HEK293T (cell line): ENCODE data around the gene MEF2C.

ENCODE experiments used
- CTCF ChIA-PET: fragments of 350-600 bp; formaldehyde crosslinking; extraction: SDS; loops from one replicate; lab custom pipeline; 2021; ENCODE audit warnings: antibody characterized with exemption, inconsistent platforms; lab: Yijun Ruan, JAX
- POLR2A ChIA-PET: fragments of 350-600 bp; formaldehyde crosslinking; extraction: SDS; loops from one replicate; lab custom pipeline; 2020; ENCODE audit warnings: antibody characterized with exemption, inconsistent platforms; lab: Yijun Ruan, JAX
- DNase-seq: peaks from one replicate; pipeline ENCODE4 v3.0.0; 2012; ENCODE audit warnings: mixed read lengths; ENCODE audit errors: extremely low spot score
- ARNT ChIP-seq: fragments of 450-650 bp; IDR thresholded peaks from 2 replicates; pipeline ENCODE4 v1.6.1; 2017; ENCODE audit warnings: mild to moderate bottlenecking
- BHLHE40 ChIP-seq: fragments of 450-650 bp; IDR thresholded peaks from 2 replicates; pipeline ENCODE4 v1.6.1; 2016; ENCODE audit warnings: mild to moderate bottlenecking, moderate library complexity, borderline replicate concordance
- CTBP1 ChIP-seq: fragments of 450-650 bp; IDR thresholded peaks from 2 replicates; pipeline ENCODE4 v1.6.1; 2016; ENCODE audit warnings: borderline replicate concordance
- ELF4 ChIP-seq: fragments of 450-650 bp; IDR thresholded peaks from 2 replicates; pipeline ENCODE4 v1.6.1; 2017; ENCODE audit warnings: antibody characterized with exemption
- FOXA1 ChIP-seq: fragments of 450-650 bp; IDR thresholded peaks from 2 replicates; pipeline ENCODE4 v1.6.1; 2016; ENCODE audit warnings: mild to moderate bottlenecking
- FOXK2 ChIP-seq: fragments of 450-650 bp; IDR thresholded peaks from 2 replicates; pipeline ENCODE4 v1.6.1; 2016; ENCODE audit warnings: mild to moderate bottlenecking
- FOXM1 ChIP-seq: fragments of 450-650 bp; IDR thresholded peaks from 2 replicates; pipeline ENCODE4 v1.6.1; 2017; ENCODE audit warnings: mild to moderate bottlenecking, borderline replicate concordance
- HDGF ChIP-seq: fragments of 450-650 bp; IDR thresholded peaks from 2 replicates; pipeline ENCODE4 v1.6.1; 2017; ENCODE audit warnings: antibody characterized with exemption, borderline replicate concordance
- L3MBTL2 ChIP-seq: fragments of 450-650 bp; conservative IDR thresholded peaks from 2 replicates; pipeline ENCODE4 v1.6.1; 2016; ENCODE audit warnings: mild to moderate bottlenecking
- LEF1 ChIP-seq: fragments of 450-650 bp; IDR thresholded peaks from 2 replicates; pipeline ENCODE4 v1.6.1; 2017; ENCODE audit warnings: mild to moderate bottlenecking, borderline replicate concordance
- NFRKB ChIP-seq: fragments of 450-650 bp; IDR thresholded peaks from 2 replicates; pipeline ENCODE4 v1.6.1; 2016; ENCODE audit warnings: mild to moderate bottlenecking, moderate library complexity
- PKNOX1 ChIP-seq: fragments of 450-650 bp; IDR thresholded peaks from 2 replicates; pipeline ENCODE4 v1.6.1; 2016
- SP1 ChIP-seq: fragments of 450-650 bp; IDR thresholded peaks from 2 replicates; pipeline ENCODE4 v1.6.1; 2017
- SUZ12 ChIP-seq: fragments of 450-650 bp; IDR thresholded peaks from 2 replicates; pipeline ENCODE4 v1.6.1; 2016; ENCODE audit warnings: mild to moderate bottlenecking
- TARDBP ChIP-seq: fragments of 450-650 bp; IDR thresholded peaks from 2 replicates; pipeline ENCODE4 v1.6.1; 2016
- ZNF384 ChIP-seq: fragments of 450-650 bp; IDR thresholded peaks from 2 replicates; pipeline ENCODE4 v1.6.1; 2016

MEF2C gene

GRCh38 chr5:88707216-88707965, 175.6 kb downstream of the MEF2C start:
- ChIA-PET CTCF (interaction anchor here (1.2 kb wide), 1 partner anchor 17 kb away, joined by 6 read pairs; no protein-coding TSS in a partner anchor), POLR2A (interaction anchor here (0.7 kb wide), 1 partner anchor 176 kb away, joined by 3 read pairs; the partner anchor contains the start of gene MEF2C)

GRCh38 chr5:88702332-88702731, 180.7 kb downstream of the MEF2C start:
- ChIA-PET POLR2A (no interaction called here), CTCF (interaction anchor here (1.4 kb wide), 1 partner anchor 11 kb away, joined by 4 read pairs; no protein-coding TSS in a partner anchor)
- no peak for DNase-seq
- TF ChIP-seq FOXA1, result no peak
- no peak for TF ChIP-seq HDGF
- no peak for TF ChIP-seq FOXM1
- TF ChIP-seq ZNF384, result no peak
- no peak for TF ChIP-seq SUZ12
- TF ChIP-seq ARNT, result no peak
- TF ChIP-seq TARDBP, result no peak
- no peak for TF ChIP-seq NFRKB
- TF ChIP-seq PKNOX1, result no peak
- no peak for TF ChIP-seq ELF4
- no peak for TF ChIP-seq CTBP1

More at GRCh38 chr5:88707216-88707965, 175.6 kb downstream of the MEF2C start:
- DNase-seq, result no peak
- TF ChIP-seq BHLHE40 (no peak), NFRKB (no peak), FOXM1 (no peak), L3MBTL2 (no peak), PKNOX1 (no peak), SP1 (no peak), FOXK2 (no peak), SUZ12 (no peak), CTBP1 (no peak), FOXA1 (no peak), TARDBP (no peak), HDGF (no peak), LEF1 (no peak), ARNT (no peak), ZNF384 (no peak), ELF4 (no peak)

- no peak for DNase-seq
- TF ChIP-seq SUZ12, result no peak
- TF ChIP-seq ELF4, result no peak
- TF ChIP-seq BHLHE40, result no peak
- no peak for TF ChIP-seq L3MBTL2
- no peak for TF ChIP-seq ZNF384
- no peak for TF ChIP-seq NFRKB
- TF ChIP-seq TARDBP, result no peak
- TF ChIP-seq HDGF, result no peak
- ChIA-PET CTCF (no interaction called here), POLR2A (interaction anchor here (0.6 kb wide), 1 partner anchor 912 kb away, joined by 3 read pairs; no protein-coding TSS in a partner anchor)
Measured at GRCh38 chr5:88700121-88700520, 182.9 kb downstream of the MEF2C start.

GRCh38 chr5:88698290-88698689, 184.7 kb downstream of the MEF2C start:
- CTCF ChIA-PET, result interaction anchor here (1.2 kb wide), 1 partner anchor 917 kb away, joined by 5 read pairs; no protein-coding TSS in a partner anchor
- TF ChIP-seq HDGF, result no peak
- TF ChIP-seq FOXM1, result no peak
- TF ChIP-seq PKNOX1, result no peak
- TF ChIP-seq SP1, result no peak
- TF ChIP-seq LEF1, result no peak
- no peak for TF ChIP-seq L3MBTL2
- no peak for TF ChIP-seq CTBP1
- no peak for TF ChIP-seq ELF4
- TF ChIP-seq ARNT, result no peak
- TF ChIP-seq NFRKB, result no peak
- no peak for TF ChIP-seq FOXA1
- TF ChIP-seq FOXK2, result no peak
- no peak for TF ChIP-seq ZNF384
- no peak for TF ChIP-seq SUZ12
- TF ChIP-seq BHLHE40, result no peak
- TF ChIP-seq TARDBP, result no peak
- no peak for DNase-seq
- POLR2A ChIA-PET, result no interaction called here

GRCh38 chr5:88696466-88696865, 186.5 kb downstream of the MEF2C start:
- TF ChIP-seq TARDBP, result no peak
- no peak for TF ChIP-seq L3MBTL2
- no peak for TF ChIP-seq FOXM1
- TF ChIP-seq PKNOX1, result no peak
- TF ChIP-seq ZNF384, result no peak
- TF ChIP-seq BHLHE40, result no peak
- TF ChIP-seq CTBP1, result no peak
- no peak for DNase-seq
- CTCF ChIA-PET, result interaction anchor here (0.6 to 1.2 kb wide), 2 partner anchors 916 to 1506 kb away, joined by 3 to 4 read pairs; no protein-coding TSS in a partner anchor
- POLR2A ChIA-PET, result no interaction called here

- CTCF ChIA-PET, result interaction anchor here (0.6 to 1.2 kb wide), 2 partner anchors 916 to 1506 kb away, joined by 3 to 4 read pairs; no protein-coding TSS in a partner anchor
- no peak for DNase-seq
- TF ChIP-seq L3MBTL2 (no peak), SUZ12 (no peak), PKNOX1 (no peak), CTBP1 (no peak), FOXM1 (no peak), FOXA1 (no peak), ELF4 (no peak), FOXK2 (no peak), ZNF384 (no peak), BHLHE40 (no peak), ARNT (no peak), SP1 (no peak), NFRKB (no peak), LEF1 (no peak), TARDBP (no peak), HDGF (no peak)
- POLR2A ChIA-PET, result no interaction called here
Measured at GRCh38 chr5:88695931-88696330, 187.1 kb downstream of the MEF2C start.
